Muscle layer of duodenum (tissue), 2 donors: ENCODE measurements around the gene SETBP1.

Source experiments
- H3K27ac ChIP-seq: one replicate; pipeline ENCODE4 v1.7.0; 2013; ENCODE audit warnings: mild to moderate bottlenecking, low read length
- H3K27me3 ChIP-seq: one replicate; pipeline ENCODE4 v1.7.0; 2013; ENCODE audit warnings: low read depth, mild to moderate bottlenecking, control low read depth, low read length
- H3K36me3 ChIP-seq, 2 donors: one replicate each; pipeline ENCODE4 v1.7.0; 2013; ENCODE audit warnings: low read length in 2 of 2, control low read depth in 1 of 2, mild to moderate bottlenecking in 1 of 2; ENCODE audit not compliant: insufficient read depth in 2 of 2, control insufficient read depth in 1 of 2
- H3K4me1 ChIP-seq, 2 donors: one replicate each; pipeline ENCODE4 v1.7.0; 2013; ENCODE audit warnings: low read length in 2 of 2, mild to moderate bottlenecking in 2 of 2, control low read depth in 1 of 2, moderate library complexity in 1 of 2; ENCODE audit not compliant: insufficient read depth in 2 of 2, control insufficient read depth in 1 of 2
- H3K4me3 ChIP-seq, 2 donors: one replicate each; pipeline ENCODE4 v1.7.0; 2013; ENCODE audit warnings: low read length in 2 of 2, low read depth in 1 of 2, mild to moderate bottlenecking in 1 of 2
- H3K9me3 ChIP-seq, 2 donors: one replicate each; pipeline ENCODE4 v1.7.0; 2013; ENCODE audit warnings: low read length in 2 of 2, control low read depth in 1 of 2, mild to moderate bottlenecking in 1 of 2; ENCODE audit not compliant: control insufficient read depth in 1 of 2
- donor health status: healthy.

SETBP1 gene

DNA sequence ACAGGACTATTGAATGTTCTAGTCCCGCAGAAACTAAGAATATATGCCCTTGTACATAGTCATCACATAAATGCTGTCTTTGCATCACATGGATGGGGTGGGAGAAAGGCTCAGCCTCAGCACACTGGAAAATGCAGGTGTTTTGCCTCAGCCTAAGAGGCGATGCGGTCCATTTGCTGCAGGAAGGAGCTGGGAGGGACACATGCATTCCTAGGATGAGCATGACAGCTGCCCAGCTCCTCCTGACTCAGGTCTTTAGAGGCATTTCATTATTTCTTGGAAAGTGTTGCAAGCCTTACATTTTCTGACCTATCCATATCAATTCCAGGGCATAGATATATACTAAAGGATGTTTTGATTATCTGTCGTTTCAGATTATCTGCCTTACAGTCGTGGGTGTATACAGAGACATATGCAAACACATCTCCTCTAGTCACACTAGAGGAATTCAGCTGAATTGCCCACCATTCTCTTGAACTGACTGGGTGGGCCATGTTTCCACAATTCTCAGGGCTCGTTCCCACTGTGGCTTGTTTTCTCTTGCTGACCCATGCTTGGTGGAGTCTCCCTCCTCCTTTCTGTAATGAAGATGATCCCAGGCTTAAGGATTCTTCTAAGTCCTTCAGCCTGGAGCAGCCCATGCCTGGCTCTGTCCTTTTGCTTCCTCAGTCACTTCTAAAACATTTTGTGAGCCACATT lies 156.9 kb downstream of the SETBP1 start:
- no peaks in the 10 kb centered on the region for H3K36me3 ChIP-seq

DNA sequence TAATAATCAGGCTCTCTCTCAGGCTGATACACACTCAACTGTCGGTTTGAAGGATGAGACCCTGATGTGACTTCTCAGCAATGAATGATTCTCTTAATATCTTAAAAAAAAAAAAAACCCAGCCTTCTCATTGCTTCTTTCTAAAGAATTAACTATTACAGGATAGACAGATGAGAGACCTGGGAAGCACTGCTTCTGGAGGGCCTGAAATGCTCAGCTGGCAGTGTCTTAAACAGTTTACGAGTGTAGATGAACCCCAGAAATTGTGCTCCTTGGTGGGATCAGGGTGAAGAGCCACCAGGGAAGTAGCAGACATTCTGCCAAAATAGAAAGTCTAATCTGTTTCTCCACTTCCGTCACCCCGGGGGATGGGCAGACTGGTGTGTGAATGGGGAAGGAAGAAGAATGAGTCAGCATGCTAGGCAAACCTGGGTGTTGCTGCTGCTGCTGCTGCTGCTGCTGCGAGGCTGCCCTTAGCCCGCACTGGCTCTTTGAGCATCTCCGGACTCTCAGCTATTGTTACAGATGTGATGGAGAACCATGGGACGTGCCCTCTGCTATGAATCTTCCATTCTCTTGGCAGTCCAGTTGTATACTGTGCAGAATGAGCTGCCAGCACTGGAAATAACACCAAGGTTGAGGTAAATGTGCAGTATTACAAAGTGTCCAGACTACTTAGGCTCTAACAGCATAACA lies 158.4 kb downstream of the SETBP1 start:
- no peaks in the 10 kb centered on the region for H3K36me3 ChIP-seq
- peaks cover 15 to 48% of the 10 kb centered on the region in 2 donors for H3K4me1 ChIP-seq
- no peak overlapping the region for H3K4me3 ChIP-seq
- no peaks in the 10 kb centered on the region for H3K27me3 ChIP-seq
- no peaks in the 10 kb centered on the region for H3K9me3 ChIP-seq
- H3K27ac ChIP-seq, result no peak overlapping the region

More for the DNA sequence above, 156.9 kb downstream of the SETBP1 start:
- H3K9me3 ChIP-seq, result no peaks in the 10 kb centered on the region
- H3K4me1 ChIP-seq, result peaks cover 15 to 48% of the 10 kb centered on the region in 2 donors
- no peak overlapping the region for H3K27ac ChIP-seq
- no peak overlapping the region for H3K4me3 ChIP-seq
- no peaks in the 10 kb centered on the region for H3K27me3 ChIP-seq

GRCh38 chr18:44840058-44840790 lies 159.5 kb downstream of the SETBP1 start:
- H3K9me3 ChIP-seq, result no peaks in the 10 kb centered on the region
- H3K36me3 ChIP-seq, result no peaks in the 10 kb centered on the region
- no peaks in the 10 kb centered on the region for H3K27me3 ChIP-seq
- peaks cover 15 to 45% of the 10 kb centered on the region in 2 donors for H3K4me1 ChIP-seq
- no peak overlapping the region for H3K27ac ChIP-seq
- no peak overlapping the region for H3K4me3 ChIP-seq

DNA sequence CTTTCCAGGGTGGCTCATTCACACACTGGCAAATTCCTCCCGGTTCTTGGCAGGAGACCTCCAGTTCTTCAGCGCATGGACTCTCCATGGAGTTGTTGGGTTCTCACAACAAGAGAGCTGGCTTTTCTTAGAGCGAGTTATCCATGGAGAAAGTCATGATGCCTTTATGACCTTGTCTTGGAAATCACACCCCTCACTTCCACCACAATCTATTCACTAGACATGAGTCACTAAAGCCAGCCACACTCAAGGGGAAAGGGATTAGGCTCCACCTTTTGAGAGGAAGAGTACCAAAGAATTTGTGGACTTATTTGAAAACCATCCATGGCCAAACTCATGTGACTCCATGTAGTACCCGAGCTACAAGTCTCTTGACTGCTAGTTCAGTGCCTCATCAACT lies 160.5 kb downstream of the SETBP1 start:
- Histone ChIP-seq H3K9me3 (no peaks in the 10 kb centered on the region), H3K4me3 (no peak overlapping the region), H3K4me1 (peaks cover 15 to 38% of the 10 kb centered on the region in 2 donors), H3K27me3 (no peaks in the 10 kb centered on the region), H3K36me3 (no peaks in the 10 kb centered on the region), H3K27ac (no peak overlapping the region)

DNA sequence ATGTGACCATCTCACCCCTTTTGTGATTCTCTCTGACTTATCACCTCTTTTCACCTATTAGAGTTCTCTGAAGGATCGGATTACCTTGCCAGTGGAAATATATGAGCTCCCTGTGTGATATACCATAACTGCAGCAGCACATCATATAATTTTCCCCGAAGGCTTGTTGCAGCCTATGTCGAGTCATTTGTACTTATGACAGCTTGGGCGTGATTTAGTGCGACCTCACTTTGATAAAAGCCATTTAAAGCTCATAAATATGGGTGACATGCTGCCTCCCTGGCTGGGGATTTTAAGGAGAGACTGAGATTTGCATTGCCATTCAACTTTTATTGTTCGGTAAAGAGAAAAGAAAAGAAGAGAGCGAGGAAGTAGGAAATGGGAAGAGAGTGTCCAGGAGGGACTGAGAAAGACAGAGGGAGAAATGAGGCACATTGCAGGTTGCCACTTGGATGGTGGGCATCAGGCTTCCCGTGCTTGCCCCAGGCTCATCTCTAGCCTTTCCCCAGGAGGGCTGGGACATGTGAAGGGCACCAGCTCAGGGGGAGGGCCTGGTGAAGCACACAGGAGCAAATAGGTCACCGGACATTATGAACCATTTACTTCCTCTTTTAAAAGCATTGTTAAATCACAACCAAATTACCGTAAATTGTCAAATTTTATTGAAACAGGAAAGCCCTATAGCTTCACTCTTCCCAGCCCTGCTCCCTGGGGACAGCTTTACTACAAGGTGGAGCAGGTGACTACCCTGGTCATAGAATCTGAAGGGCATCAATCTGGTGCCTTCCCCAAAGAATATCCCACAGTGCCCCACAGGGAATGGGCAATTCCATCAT lies 161.3 kb downstream of the SETBP1 start:
- peaks cover 15 to 30% of the 10 kb centered on the region in 2 donors for H3K4me1 ChIP-seq
- no peaks in the 10 kb centered on the region for H3K36me3 ChIP-seq
- H3K27ac ChIP-seq, result no peak overlapping the region
- H3K4me3 ChIP-seq, result no peak overlapping the region
- H3K9me3 ChIP-seq, result no peaks in the 10 kb centered on the region
- no peaks in the 10 kb centered on the region for H3K27me3 ChIP-seq

GRCh38 chr18:44842588-44843412 lies 162.1 kb downstream of the SETBP1 start:
- Histone ChIP-seq H3K4me3 (no peak overlapping the region), H3K36me3 (no peaks in the 10 kb centered on the region), H3K27ac (no peak overlapping the region), H3K27me3 (no peaks in the 10 kb centered on the region), H3K9me3 (no peaks in the 10 kb centered on the region), H3K4me1 (peaks cover 15 to 22% of the 10 kb centered on the region in 2 donors)

DNA sequence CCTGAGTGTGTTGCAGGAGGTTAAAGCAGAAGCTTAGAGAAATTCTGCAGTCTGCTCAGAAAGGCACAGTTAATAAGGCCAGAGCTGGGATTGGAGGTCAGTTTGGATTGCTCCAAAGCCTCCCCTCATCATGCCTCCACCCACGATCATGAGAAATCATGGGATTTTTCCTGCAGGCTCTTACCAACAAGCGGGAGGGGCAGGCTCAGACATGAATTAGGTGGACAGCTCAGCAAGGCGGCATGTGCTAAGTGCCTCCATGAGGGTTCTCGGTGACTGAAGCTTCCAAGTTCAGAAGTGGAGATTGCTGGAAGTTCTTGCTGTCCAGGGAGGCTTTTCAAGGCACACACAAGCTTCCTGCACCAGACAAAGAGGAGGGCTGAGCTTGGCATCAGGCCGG lies 163.8 kb downstream of the SETBP1 start:
- Histone ChIP-seq H3K27ac (no peak overlapping the region), H3K36me3 (no peaks in the 10 kb centered on the region), H3K4me1 (peaks cover 9 to 15% of the 10 kb centered on the region in 2 donors), H3K4me3 (no peak overlapping the region), H3K27me3 (no peaks in the 10 kb centered on the region), H3K9me3 (no peaks in the 10 kb centered on the region)

GRCh38 chr18:44846450-44846849 lies 165.8 kb downstream of the SETBP1 start:
- Histone ChIP-seq H3K9me3 (no peaks in the 10 kb centered on the region), H3K4me1 (no peaks in the 10 kb centered on the region)

DNA sequence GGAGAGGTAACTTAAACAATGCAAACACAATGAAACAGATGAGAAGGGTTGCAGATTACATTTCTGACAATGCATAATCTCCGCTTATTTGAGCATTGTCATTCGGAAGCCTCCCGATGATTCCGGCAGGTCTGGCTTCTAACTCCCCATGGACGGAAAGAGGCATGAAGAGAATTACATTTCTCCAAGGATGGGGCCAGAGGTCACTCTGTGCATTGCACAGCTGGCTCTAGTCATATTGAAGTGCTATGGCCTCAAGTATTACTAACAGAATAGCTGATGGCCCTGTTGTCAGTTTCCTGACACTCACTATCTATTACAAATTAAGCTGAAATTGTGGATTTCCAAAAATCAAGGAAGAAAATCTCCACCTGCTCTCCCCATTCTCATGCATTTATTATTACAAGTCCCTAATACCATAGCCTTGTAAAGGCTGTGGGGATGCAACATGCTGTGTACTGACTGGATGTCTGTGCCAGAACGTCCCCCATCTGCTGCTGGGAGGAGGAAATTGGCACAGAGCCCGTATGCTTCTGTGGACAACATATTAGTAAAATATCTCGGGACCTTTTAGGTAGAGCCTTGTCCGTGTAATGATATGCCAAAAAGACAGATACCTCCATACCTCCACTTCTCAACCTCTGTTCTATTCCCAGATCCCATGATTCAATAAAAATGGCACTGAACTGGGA lies 168.1 kb downstream of the SETBP1 start:
- no peaks in the 10 kb centered on the region for H3K27me3 ChIP-seq
- no peak overlapping the region for H3K4me3 ChIP-seq
- H3K36me3 ChIP-seq, result no peaks in the 10 kb centered on the region
- no peaks in the 10 kb centered on the region for H3K9me3 ChIP-seq
- H3K27ac ChIP-seq, result no peak overlapping the region
- H3K4me1 ChIP-seq, result peaks cover 0 to 7% of the 10 kb centered on the region in 2 donors

More at GRCh38 chr18:44846450-44846849, 165.8 kb downstream of the SETBP1 start:
- no peaks in the 10 kb centered on the region for H3K36me3 ChIP-seq
- no peak overlapping the region for H3K4me3 ChIP-seq
- H3K27ac ChIP-seq, result no peak overlapping the region
- no peaks in the 10 kb centered on the region for H3K27me3 ChIP-seq

- peaks cover 0 to 7% of the 10 kb centered on the region in 2 donors for H3K4me1 ChIP-seq
- no peak overlapping the region for H3K27ac ChIP-seq
- no peak overlapping the region for H3K4me3 ChIP-seq
- no peaks in the 10 kb centered on the region for H3K27me3 ChIP-seq
- no peaks in the 10 kb centered on the region for H3K36me3 ChIP-seq
- H3K9me3 ChIP-seq, result no peaks in the 10 kb centered on the region
These were observed 168.7 kb downstream of the SETBP1 start for GRCh38 chr18:44849361-44849760.
